GM08714 (cell line): ENCODE results near the gene SIL1.

Source experiments
- H3K4me3 ChIP-seq: fragments of 200-500 bp; sonication (Bioruptor generic); 2 replicates; pipeline ENCODE4 v1.5.1; 2014; ENCODE audit warnings: mild to moderate bottlenecking, low read length, inconsistent platforms
- ZNF274 ChIP-seq: IDR thresholded peaks from 2 replicates; pipeline ENCODE4 v1.6.1; 2012; ENCODE audit warnings: mild to moderate bottlenecking, low read depth, low read length

SIL1 gene

GRCh38 chr5:138967791-138968448 lies 230.2 kb downstream of the SIL1 start:
- TF ChIP-seq ZNF274 = no peak
- H3K4me3 ChIP-seq = no peak overlapping the region

- no peak for TF ChIP-seq ZNF274
- no peak overlapping the region for H3K4me3 ChIP-seq
Observed at GRCh38 chr5:138966236-138966985, 231.8 kb downstream of the SIL1 start.

- TF ChIP-seq ZNF274 = no peak
Observed at GRCh38 chr5:138965626-138966025, 232.5 kb downstream of the SIL1 start.

GRCh38 chr5:138964647-138965201 lies 233.4 kb downstream of the SIL1 start:
- no peak for TF ChIP-seq ZNF274
- H3K4me3 ChIP-seq = no peak overlapping the region

More at GRCh38 chr5:138965626-138966025, 232.5 kb downstream of the SIL1 start:
- no peak overlapping the region for H3K4me3 ChIP-seq

DNA sequence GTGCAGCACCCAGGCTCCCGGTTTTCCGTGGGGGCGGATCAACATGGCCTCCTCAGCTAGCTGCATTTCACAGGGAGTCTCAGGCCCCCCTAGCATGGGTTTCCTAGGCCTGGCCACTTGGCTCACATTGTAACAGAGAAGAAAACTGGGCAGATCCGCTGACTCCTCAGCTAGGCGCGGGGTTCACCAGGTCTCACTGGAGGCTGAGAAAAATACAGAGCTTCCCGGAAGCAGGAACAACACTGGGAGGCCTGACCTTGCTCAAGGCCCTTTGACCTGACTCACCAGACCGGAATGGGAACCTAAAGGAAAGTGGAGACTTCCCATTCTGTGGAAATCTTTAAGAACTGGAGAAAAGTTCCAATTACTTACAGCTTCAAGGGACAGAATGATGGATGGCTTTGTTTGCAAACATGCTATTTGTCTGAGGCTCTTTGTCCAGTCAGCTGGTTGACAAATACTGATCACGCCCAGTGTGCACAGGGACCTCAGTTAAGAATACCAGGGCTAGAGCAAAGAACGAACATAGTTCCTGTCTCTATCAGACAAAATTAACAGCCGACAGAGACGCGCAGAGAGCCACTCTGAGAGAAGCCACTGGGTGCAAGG lies 234.3 kb downstream of the SIL1 start:
- H3K4me3 ChIP-seq = no peak overlapping the region
- TF ChIP-seq ZNF274 = no peak

GRCh38 chr5:138962614-138963370 lies 235.4 kb downstream of the SIL1 start:
- no peak overlapping the region for H3K4me3 ChIP-seq
- no peak for TF ChIP-seq ZNF274

- H3K4me3 ChIP-seq = no peak overlapping the region
- no peak for TF ChIP-seq ZNF274
Observed at GRCh38 chr5:138961729-138962128, 236.4 kb downstream of the SIL1 start.

DNA sequence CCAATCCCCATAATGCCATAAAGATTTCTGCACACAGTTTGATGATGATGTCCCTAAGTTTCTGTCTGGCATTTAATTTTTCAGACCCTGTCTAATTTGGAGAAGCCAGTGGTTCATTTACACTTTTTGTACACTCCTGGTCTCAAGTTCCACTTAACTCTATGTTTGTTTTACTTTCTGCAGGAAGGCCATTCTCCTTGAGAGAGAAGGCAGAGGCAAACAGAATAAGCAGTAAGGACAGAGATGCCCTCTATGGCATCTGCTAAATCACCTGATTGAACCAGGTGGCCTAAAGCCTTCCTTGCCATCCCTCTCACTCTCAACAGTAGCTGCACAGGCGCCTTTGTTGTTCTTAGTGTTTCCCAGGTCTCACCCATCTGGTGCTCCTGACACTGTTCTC lies 236.9 kb downstream of the SIL1 start:
- TF ChIP-seq ZNF274 = no peak
- no peak overlapping the region for H3K4me3 ChIP-seq

GRCh38 chr5:138960145-138960692 lies 237.9 kb downstream of the SIL1 start:
- no peak for TF ChIP-seq ZNF274
- H3K4me3 ChIP-seq = no peak overlapping the region

- H3K4me3 ChIP-seq = no peak overlapping the region
- TF ChIP-seq ZNF274 = no peak
Observed at GRCh38 chr5:138956801-138957200, 241.4 kb downstream of the SIL1 start.

GRCh38 chr5:138955671-138956295 lies 242.4 kb downstream of the SIL1 start:
- TF ChIP-seq ZNF274 = no peak
- no peak overlapping the region for H3K4me3 ChIP-seq

DNA sequence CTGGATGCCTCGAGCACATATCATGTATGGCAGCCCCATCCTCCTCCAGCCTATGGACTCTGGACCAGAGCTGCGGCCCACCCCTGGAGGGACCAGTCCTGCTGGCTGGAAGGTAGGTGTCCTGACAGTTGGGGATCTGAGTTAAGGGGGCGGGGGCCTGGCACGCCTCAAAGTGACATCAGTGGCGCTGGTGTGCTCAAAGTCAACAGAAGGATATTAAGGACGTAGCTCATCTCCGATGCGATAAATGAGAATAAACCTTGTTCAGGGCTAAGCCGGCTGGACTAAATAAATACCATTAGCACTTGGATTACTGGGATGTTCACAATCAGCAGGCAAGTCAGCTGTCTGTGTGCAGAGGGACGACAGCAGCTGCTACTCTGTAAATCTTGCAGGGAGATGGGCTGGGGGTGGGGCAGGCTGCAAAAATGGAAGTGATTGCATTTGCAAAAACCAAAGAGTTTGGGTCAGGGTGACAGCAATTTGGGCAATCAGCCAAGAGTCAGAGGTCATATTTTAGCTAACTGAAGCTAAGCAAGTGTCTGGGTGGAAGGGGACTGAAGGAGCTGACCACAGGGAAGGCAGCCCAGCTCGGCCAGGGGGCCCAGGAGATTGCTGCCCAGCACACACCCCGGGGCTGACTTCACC lies 243.0 kb downstream of the SIL1 start:
- no peak overlapping the region for H3K4me3 ChIP-seq
- no peak for TF ChIP-seq ZNF274
